H1 (cell line): ENCODE measurements around the gene EDC3. TPM values are rescaled to one million over a fixed set of nuclear protein-coding genes. Genes with fewer than 3 reads are reported as not detected.

Experiments
- CHD1 ChIP-seq: IDR thresholded peaks from 2 replicates; pipeline ENCODE4 v1.6.1; 2012; ENCODE audit warnings: low read depth, low read length, improper control_type of control experiment
- FOSL1 ChIP-seq: IDR thresholded peaks from 2 replicates; pipeline ENCODE4 v1.6.1; 2011; ENCODE audit warnings: mild to moderate bottlenecking, low read depth, low read length, moderate library complexity; ENCODE audit not compliant: insufficient read depth
- RXRA ChIP-seq: IDR thresholded peaks from 2 replicates; pipeline ENCODE4 v1.6.1; 2011; ENCODE audit warnings: low read depth, mild to moderate bottlenecking, low read length, moderate library complexity; ENCODE audit not compliant: insufficient read depth
- polyA plus RNA-seq, 7 experiments: library from polyadenylated mRNA; depleted of rRNA in 3 of 7; stranded (reverse) in 5 of 7; unstranded in 2 of 7; fragments of >200 nt in 5 of 7; fragments of 200-250 nt in 2 of 7; gene quantifications; 1 replicate in 5 of 7; 2 replicates in 1 of 7; 4 replicates in 1 of 7; pipeline versions ENCODE4 v1.2.1 to v1.2.3, GENCODE V29; 2011 to 2013; ENCODE audit warnings: missing spikeins in 2 of 7, mixed read lengths in 2 of 7
- total RNA-seq: library from RNA; stranded (reverse); fragmentation: NEBNext Ultra II Directional; extraction: Animal tissue kit (Norgen Biotek cat#: 25700); gene quantifications from 2 replicates; pipeline ENCODE4 v1.2.1, GENCODE V29; 2021

EDC3 gene
- total and polyA plus RNA-seq, 2 of the 8 experiments (the other 6 are each of a cell fraction or from before 2014, with no cell fraction given): 45.0 to 50.8 TPM

GRCh38 chr15:74716651-74717050, 20.8 kb upstream of the EDC3 start (continued):
- TF ChIP-seq CHD1: no peak
- TF ChIP-seq RXRA: no peak
- TF ChIP-seq FOSL1: no peak
